ENCODE measurements around the gene PPL. TPM values are rescaled to one million over a fixed set of nuclear protein-coding genes. Genes with fewer than 3 reads are reported as not detected.

PPL gene
- total and polyA plus RNA-seq, 2 experiments from 2014 or later, result 32.8 to 44.5 TPM

DNA sequence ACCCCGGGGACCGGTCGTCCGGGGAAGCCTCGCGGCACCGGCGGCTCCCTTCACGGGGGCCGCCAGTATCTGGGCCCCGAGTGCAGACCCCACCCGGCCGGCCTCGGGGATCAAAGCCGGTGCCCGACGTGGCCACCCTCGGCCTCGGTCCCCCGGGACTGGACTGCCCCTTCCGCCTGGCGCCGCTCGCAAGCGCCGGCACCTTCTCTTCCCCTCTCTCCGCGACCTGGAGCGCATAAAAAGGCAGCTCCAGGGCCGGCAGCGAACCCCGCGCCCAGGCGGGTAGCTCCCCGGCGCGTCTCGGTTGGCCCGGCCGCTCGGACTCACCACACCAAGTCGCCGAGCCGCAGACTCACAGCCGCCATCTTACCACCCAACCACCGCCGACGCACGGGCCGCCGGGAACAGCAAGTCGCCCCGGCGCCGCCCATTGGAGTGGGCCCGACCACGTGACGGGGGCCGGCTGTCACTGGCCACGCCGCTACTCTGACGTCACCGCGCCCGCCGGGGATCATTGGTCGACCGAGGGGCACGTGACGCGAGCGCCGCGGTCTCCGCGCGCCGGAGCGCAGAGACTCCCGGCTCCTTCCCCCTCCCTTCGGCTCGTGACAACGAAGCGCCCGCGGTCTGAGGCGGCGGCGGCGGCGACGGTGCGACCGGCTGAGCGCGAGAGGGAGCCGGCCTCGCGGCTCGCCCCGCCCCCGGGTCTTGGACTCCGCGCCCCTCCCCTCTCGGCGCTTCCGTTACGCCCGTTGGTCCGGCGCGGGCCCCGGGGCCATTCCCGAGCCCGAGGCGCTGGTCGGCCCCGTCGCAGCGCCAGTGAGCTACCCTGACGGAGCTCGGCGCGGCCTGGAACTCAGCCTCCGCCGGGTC lies 89.8 kb downstream of the PPL start, which contains the start of the genes GLYR1 and UBN1:
Gene GLYR1 (minus strand): TSS at position 388 of the 873 bp plus-strand sequence. CDS start 23 bp downstream, at position 365.
Gene UBN1 (plus strand): TSS at position 581 of the 873 bp plus-strand sequence. CDS start 5,437 bp downstream, outside the sequence.
- peaks cover 31% of the 10 kb centered on the region for H3K4me1 ChIP-seq (ENCODE audit: insufficient read depth)
- peaks cover 92% of the 10 kb centered on the region for H3K79me2 ChIP-seq
- peak within 1 kb of the TSS; percentile 96 for H3K4me2 ChIP-seq
- H3K9me3 ChIP-seq (ENCODE audit: low read depth), result no peaks in the 10 kb centered on the region
- peaks cover 45% of the 10 kb centered on the region for H4K20me1 ChIP-seq (ENCODE audit: insufficient read depth, poor library complexity, severe bottlenecking)
- no peak for TF ChIP-seq EZH2phosphoT487 (IDR thresholded peaks at IDR 0.05; ENCODE audit: low read depth, severe bottlenecking, unreplicated experiment)
- no peak for TF ChIP-seq EZH2 (IDR thresholded peaks at IDR 0.05; ENCODE audit: borderline replicate concordance)
- TF ChIP-seq CTCF (IDR thresholded peaks at IDR 0.05; ENCODE audit: poor library complexity), result no peak
- peak within 1 kb of the TSS; percentile 69 for H3K4me3 ChIP-seq
- peak; percentile 100 for DNase-seq (ENCODE audit: low spot score)
- H3K9me2 ChIP-seq (replicated peaks; ENCODE audit: insufficient read depth), result no peaks in the 10 kb centered on the region
- H3K27me3 ChIP-seq, result no peaks in the 10 kb centered on the region
- no peaks in the 10 kb centered on the region for H3K36me3 ChIP-seq (replicated peaks; ENCODE audit: insufficient read depth, low read depth)
- peak within 1 kb of the TSS; percentile 59 for H2AFZ ChIP-seq
- 1% methylated on average over 81 of the region's 126 CpGs for WGBS (ENCODE audit: low lambda C conversion rate, missing lambda C conversion rate)
- H3K27ac ChIP-seq, result peak within 1 kb of the TSS; percentile 93

GRCh38 chr16:4846503-4846900 lies 90.4 kb downstream of the PPL start:
- peak overlapping the region; percentile 69 for H3K4me3 ChIP-seq
- H2AFZ ChIP-seq, result peak overlapping the region; percentile 42
- H3K36me3 ChIP-seq (replicated peaks; ENCODE audit: insufficient read depth, low read depth), result no peaks in the 10 kb centered on the region
- H3K79me2 ChIP-seq, result peaks cover 90% of the 10 kb centered on the region
- H3K9me3 ChIP-seq (ENCODE audit: low read depth), result no peaks in the 10 kb centered on the region
- peak overlapping the region; percentile 92 for H3K27ac ChIP-seq
- no peaks in the 10 kb centered on the region for H3K9me2 ChIP-seq (replicated peaks; ENCODE audit: insufficient read depth)
- peaks cover 43% of the 10 kb centered on the region for H4K20me1 ChIP-seq (ENCODE audit: insufficient read depth, poor library complexity, severe bottlenecking)
- TF ChIP-seq CTCF (IDR thresholded peaks at IDR 0.05; ENCODE audit: poor library complexity) (no peak), EZH2phosphoT487 (IDR thresholded peaks at IDR 0.05; ENCODE audit: low read depth, severe bottlenecking, unreplicated experiment) (no peak), EZH2 (IDR thresholded peaks at IDR 0.05; ENCODE audit: borderline replicate concordance) (no peak)
- peak overlapping the region; percentile 96 for H3K4me2 ChIP-seq
- peaks cover 31% of the 10 kb centered on the region for H3K4me1 ChIP-seq (ENCODE audit: insufficient read depth)
- H3K27me3 ChIP-seq, result no peaks in the 10 kb centered on the region
- WGBS (ENCODE audit: low lambda C conversion rate, missing lambda C conversion rate), result under 1% methylated on average over 27 of the region's 27 CpGs
- DNase-seq (ENCODE audit: low spot score), result peak; percentile 80

DNA sequence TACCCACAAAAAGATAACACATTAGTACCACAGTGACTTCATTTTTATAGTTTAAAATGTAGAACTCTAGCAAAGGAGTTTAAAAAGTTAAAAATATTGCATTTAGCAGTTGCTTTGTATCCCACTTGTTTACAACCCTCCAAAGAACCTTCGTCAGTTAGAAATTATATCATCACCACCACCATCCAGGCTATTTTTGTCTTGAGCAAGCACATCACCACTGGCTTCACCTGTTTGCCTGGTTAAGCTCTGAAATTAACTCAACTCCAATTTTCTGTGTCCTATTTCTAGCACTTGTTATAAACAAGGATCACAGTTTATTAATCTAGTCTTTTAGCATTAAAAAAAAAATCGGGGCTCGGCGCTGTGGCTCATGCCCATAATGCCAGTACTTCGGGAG lies 96.0 kb downstream of the PPL start:
- Histone ChIP-seq H3K4me3 (no peak overlapping the region), H3K79me2 (peaks cover 51% of the 10 kb centered on the region), H3K9me2 (replicated peaks; ENCODE audit: insufficient read depth) (no peaks in the 10 kb centered on the region), H3K4me2 (no peak overlapping the region), H3K27me3 (no peaks in the 10 kb centered on the region), H2AFZ (no peak overlapping the region), H3K36me3 (replicated peaks; ENCODE audit: insufficient read depth, low read depth) (no peaks in the 10 kb centered on the region), H4K20me1 (ENCODE audit: insufficient read depth, poor library complexity, severe bottlenecking) (peaks cover 5% of the 10 kb centered on the region), H3K9me3 (ENCODE audit: low read depth) (no peaks in the 10 kb centered on the region), H3K4me1 (ENCODE audit: insufficient read depth) (peaks cover 8% of the 10 kb centered on the region), H3K27ac (no peak overlapping the region)
- WGBS (ENCODE audit: low lambda C conversion rate, missing lambda C conversion rate), result 80% methylated on average over 5 of the region's 5 CpGs
- no peak for TF ChIP-seq EZH2phosphoT487 (IDR thresholded peaks at IDR 0.05; ENCODE audit: low read depth, severe bottlenecking, unreplicated experiment)
- no peak for TF ChIP-seq EZH2 (IDR thresholded peaks at IDR 0.05; ENCODE audit: borderline replicate concordance)
- TF ChIP-seq CTCF (IDR thresholded peaks at IDR 0.05; ENCODE audit: poor library complexity), result no peak
- no peak for DNase-seq (ENCODE audit: low spot score)

Data from hepatocyte (in vitro differentiated cells).